Measurements from ENCODE around the gene YPEL1.

GRCh38 chr22:21758091-21758864 lies 22.7 kb upstream of the YPEL1 start:
- no peak for TF ChIP-seq CTCF (conservative IDR thresholded peaks at IDR 0.05; ENCODE audit: low read length)
- TF ChIP-seq EZH2phosphoT487 (IDR thresholded peaks at IDR 0.05; ENCODE audit: borderline replicate concordance), result no peak

Measured in Loucy (cell line).